GM18909 (cell line): ENCODE results near the gene CCDC124.
"Not testable (repeated sequence)": the region's sequence is repeated elsewhere in the genome, so short reads cannot be mapped to it uniquely, and the experiment has no call there.

Experiments used
- ATAC-seq: cut with Tn5 transposase; IDR thresholded peaks from one replicate; pipeline ENCODE4 v1.9.1; 2021; ENCODE audit warnings: mild to moderate bottlenecking; ENCODE audit not compliant: unreplicated experiment, poor library complexity

CCDC124 gene

DNA sequence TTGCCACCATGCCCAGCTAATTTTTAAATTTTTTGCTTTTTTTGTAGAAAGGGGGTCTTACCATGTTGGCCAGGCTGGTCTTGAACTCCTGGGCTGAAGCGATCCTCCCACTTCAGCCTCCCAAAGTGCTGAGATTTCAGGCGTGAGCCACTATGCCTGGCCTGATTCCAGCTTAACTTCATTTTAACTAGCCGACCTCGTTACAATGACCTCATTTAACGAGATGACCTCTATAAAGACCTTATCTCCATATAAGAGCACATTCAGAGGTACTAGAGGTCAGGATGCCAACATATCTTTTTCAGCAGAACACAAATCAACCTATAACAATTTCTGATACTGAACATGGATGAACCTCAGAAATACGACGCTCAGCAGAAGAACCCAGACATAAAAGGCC lies 44.7 kb downstream of the CCDC124 start:
- no peak for ATAC-seq

GRCh38 chr19:17981611-17982010 lies 48.8 kb downstream of the CCDC124 start:
- no peak for ATAC-seq

- no peak for ATAC-seq
These were observed 49.6 kb downstream of the CCDC124 start for GRCh38 chr19:17982430-17982829.

DNA sequence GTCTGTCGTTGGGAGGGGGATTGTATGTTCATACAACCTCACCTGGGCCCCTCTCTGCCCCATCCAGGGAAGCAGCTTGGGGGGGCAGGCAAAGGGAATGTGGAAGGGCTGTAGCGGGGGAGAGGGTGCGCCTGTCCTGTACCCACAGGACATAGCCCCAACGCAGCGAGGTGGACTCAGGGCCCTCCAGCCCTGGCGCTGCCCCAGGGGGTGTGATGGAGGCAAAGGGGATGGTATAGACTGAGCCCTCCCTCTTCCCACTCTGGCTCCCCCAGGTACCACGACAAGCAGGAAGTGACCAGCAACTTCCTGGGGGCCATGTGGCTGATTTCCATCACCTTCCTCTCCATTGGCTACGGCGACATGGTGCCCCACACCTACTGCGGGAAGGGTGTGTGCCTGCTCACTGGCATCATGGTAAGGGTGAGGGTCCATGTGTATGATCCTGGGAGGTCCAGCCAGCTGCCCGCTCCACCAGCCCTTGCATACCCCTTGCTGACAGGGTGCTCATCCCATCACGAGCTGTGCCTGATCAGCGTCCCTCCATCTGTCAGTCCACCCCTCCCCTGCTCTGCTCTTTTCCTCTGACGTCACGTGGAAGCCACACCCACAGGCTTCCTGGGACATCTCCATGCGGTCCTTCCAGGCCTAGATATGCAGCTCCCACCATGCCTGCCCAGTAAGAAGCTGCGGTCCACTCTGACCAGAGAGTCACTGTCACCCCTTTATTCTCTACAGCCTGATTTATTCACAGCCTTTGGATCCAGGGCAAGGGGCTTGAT lies 52.4 kb downstream of the CCDC124 start:
- no peak for ATAC-seq

GRCh38 chr19:17986569-17986968 lies 53.8 kb downstream of the CCDC124 start:
- not testable (repeated sequence) for ATAC-seq

GRCh38 chr19:17988161-17988560 lies 55.3 kb downstream of the CCDC124 start:
- ATAC-seq, result no peak

- no peak for ATAC-seq
These were observed 56.7 kb downstream of the CCDC124 start for GRCh38 chr19:17989425-17990094.

DNA sequence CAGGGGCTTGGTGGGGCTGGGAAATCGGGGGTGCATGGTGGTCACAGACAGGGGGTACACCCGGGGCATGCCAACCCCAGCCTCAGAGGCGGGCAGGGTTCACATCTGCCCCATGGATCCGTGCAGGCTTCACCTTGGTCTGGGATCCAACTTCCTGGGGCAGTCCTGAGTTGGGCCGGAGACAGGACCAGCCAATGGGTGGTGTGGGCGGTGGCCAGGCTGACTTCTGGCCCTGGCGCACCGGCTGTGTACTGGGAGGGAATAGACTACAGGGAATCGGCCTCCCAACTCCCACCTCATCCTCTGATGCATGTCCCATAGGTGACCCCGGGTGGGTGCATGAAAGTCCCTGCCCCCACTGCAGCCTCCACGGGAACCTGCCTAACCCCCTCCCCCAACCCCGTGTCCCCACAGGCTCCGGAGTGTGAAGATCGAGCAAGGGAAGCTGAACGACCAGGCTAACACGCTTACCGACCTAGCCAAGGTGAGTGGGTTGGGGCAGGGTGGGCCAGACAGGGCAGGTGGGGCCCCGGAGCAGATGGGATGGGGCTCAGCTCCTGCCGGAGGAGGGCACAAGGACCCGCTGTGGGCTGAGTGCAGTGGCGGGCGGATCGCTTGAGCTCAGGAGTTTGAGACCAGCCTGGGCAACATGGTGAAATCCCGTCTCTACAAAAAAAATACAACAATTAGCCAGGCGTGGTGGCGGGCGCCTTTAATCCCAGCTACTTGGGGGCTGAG lies 60.4 kb downstream of the CCDC124 start:
- ATAC-seq, result no peak
